Astrocyte (in vitro differentiated cells and primary cell): ENCODE data around the gene SYT17. TPM values are rescaled to one million over a fixed set of nuclear protein-coding genes. Genes with fewer than 3 reads are reported as not detected.

Source experiments
- DNase-seq: peaks from one replicate; pipeline ENCODE4 v3.0.0-alpha.2; 2010; ENCODE audit warnings: low read depth
- FAIRE-seq: peaks from 2 replicates; lab custom pipeline; 2011; peaks lifted over from hg19 to GRCh38; lab: Jason Lieb, UNC
- H2AFZ ChIP-seq: 2 replicates; pipeline ENCODE4 v1.6.0; 2012; ENCODE audit warnings: low read depth, low read length, inconsistent platforms
- H3K27ac ChIP-seq: 2 replicates; pipeline ENCODE4 v1.5.1; 2011; ENCODE audit warnings: low read depth, low read length, inconsistent platforms
- H3K27me3 ChIP-seq: 2 replicates; pipeline ENCODE4 v1.6.0; 2011; ENCODE audit warnings: low read length, inconsistent platforms; ENCODE audit not compliant: insufficient read depth
- H3K36me3 ChIP-seq: 2 replicates; pipeline ENCODE4 v1.5.1; 2011; ENCODE audit warnings: low read length, inconsistent platforms; ENCODE audit not compliant: insufficient read depth
- H3K4me1 ChIP-seq: 2 replicates; pipeline ENCODE4 v1.5.1; 2011; ENCODE audit warnings: low read length, inconsistent platforms; ENCODE audit not compliant: insufficient read depth
- H3K4me2 ChIP-seq: 2 replicates; pipeline ENCODE4 v1.6.0; 2012; ENCODE audit warnings: low read length, inconsistent platforms
- H3K4me3 ChIP-seq: 2 replicates; pipeline ENCODE4 v1.5.1; 2011; ENCODE audit warnings: low read depth, mild to moderate bottlenecking, low read length, inconsistent platforms; ENCODE audit not compliant: insufficient read depth
- H3K79me2 ChIP-seq: 2 replicates; pipeline ENCODE4 v1.6.0; 2012; ENCODE audit warnings: mild to moderate bottlenecking, low read length, inconsistent platforms; ENCODE audit not compliant: insufficient read depth
- H3K9ac ChIP-seq: 2 replicates; pipeline ENCODE4 v1.6.0; 2012; ENCODE audit warnings: mild to moderate bottlenecking, low read length, inconsistent platforms
- H3K9me3 ChIP-seq: 2 replicates; pipeline ENCODE4 v1.5.1; 2012; ENCODE audit warnings: low read depth, mild to moderate bottlenecking, low read length, inconsistent platforms; ENCODE audit not compliant: insufficient read depth
- H4K20me1 ChIP-seq: 2 replicates; pipeline ENCODE4 v1.6.0; 2012; ENCODE audit warnings: low read length, inconsistent platforms; ENCODE audit not compliant: insufficient read depth
- H3K27ac Mint-ChIP-seq: one replicate; pipeline ENCODE4 v1.8.0; 2021; ENCODE audit warnings: mild to moderate bottlenecking, mixed read lengths; ENCODE audit not compliant: unreplicated experiment
- H3K27me3 Mint-ChIP-seq: one replicate; pipeline ENCODE4 v1.8.0; 2021; ENCODE audit warnings: low read depth, mixed read lengths; ENCODE audit not compliant: unreplicated experiment
- H3K36me3 Mint-ChIP-seq: one replicate; pipeline ENCODE4 v1.8.0; 2021; ENCODE audit warnings: low read depth, mixed read lengths; ENCODE audit not compliant: unreplicated experiment
- H3K4me1 Mint-ChIP-seq: one replicate; pipeline ENCODE4 v1.8.0; 2021; ENCODE audit warnings: low read depth, mixed read lengths; ENCODE audit not compliant: unreplicated experiment
- H3K4me3 Mint-ChIP-seq: one replicate; pipeline ENCODE4 v1.8.0; 2021; ENCODE audit warnings: mild to moderate bottlenecking, moderate library complexity, mixed read lengths; ENCODE audit not compliant: unreplicated experiment
- H3K9me3 Mint-ChIP-seq: one replicate; pipeline ENCODE4 v1.8.0; 2021; ENCODE audit warnings: mild to moderate bottlenecking, mixed read lengths; ENCODE audit not compliant: unreplicated experiment
- EZH2 ChIP-seq: IDR thresholded peaks from 2 replicates; pipeline ENCODE4 v1.6.1; 2012; ENCODE audit warnings: mild to moderate bottlenecking, low read length, inconsistent platforms; ENCODE audit not compliant: insufficient read depth
- total RNA-seq: library from RNA; stranded (reverse); gene quantifications from 2 replicates; pipeline ENCODE4 v1.2.1, GENCODE V29; 2021
- TF ChIP-seq, protein P1 (sequence below): IDR thresholded peaks from 2 replicates; pipeline ENCODE4 v1.5.1; 2011; ENCODE audit warnings: low read depth, mild to moderate bottlenecking, inconsistent platforms, low read length, moderate library complexity; ENCODE audit not compliant: insufficient read depth

Gene SYT17
- total RNA-seq, 1 donor from 2014 or later: 4.8 TPM

DNA sequence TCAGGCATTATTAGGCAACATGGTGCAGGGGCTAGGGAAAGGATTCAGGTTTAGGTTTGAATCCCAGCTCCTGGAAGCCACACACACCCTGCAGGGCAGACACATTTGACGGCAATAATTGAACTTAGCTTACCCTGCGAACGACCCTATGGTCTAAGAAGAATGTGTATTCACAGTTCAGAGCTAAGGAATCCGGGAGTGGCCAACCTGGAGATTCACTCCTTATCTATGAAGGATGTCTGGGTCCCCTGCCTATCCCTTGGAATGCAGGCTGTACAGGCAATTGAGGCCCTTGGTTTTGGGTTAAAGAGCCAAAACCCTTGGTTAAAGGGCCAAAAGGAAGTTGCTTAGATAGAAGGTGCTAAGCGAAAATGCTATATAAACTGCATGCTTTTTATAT lies 2.9 kb upstream of the SYT17 start:
- H3K4me2 ChIP-seq: no peak overlapping the region
- peak; percentile 8 for DNase-seq
- no peak overlapping the region for H2AFZ ChIP-seq
- peaks cover 8% of the 10 kb centered on the region for H3K27me3 ChIP-seq
- no peaks in the 10 kb centered on the region for H3K79me2 ChIP-seq
- Mint-ChIP-seq H3K4me1 (peaks cover 3% of the 10 kb centered on the region), H3K27me3 (peaks cover 14% of the 10 kb centered on the region), H3K27ac (no peak overlapping the region), H3K9me3 (peaks cover 7% of the 10 kb centered on the region), H3K4me3 (no peak overlapping the region), H3K36me3 (no peaks in the 10 kb centered on the region)
- H3K4me3 ChIP-seq: no peak overlapping the region
- H3K9ac ChIP-seq: no peak overlapping the region
- peaks cover 3% of the 10 kb centered on the region for H3K4me1 ChIP-seq
- no peaks in the 10 kb centered on the region for H4K20me1 ChIP-seq
- TF ChIP-seq EZH2: no peak
- TF ChIP-seq, protein P1, sequence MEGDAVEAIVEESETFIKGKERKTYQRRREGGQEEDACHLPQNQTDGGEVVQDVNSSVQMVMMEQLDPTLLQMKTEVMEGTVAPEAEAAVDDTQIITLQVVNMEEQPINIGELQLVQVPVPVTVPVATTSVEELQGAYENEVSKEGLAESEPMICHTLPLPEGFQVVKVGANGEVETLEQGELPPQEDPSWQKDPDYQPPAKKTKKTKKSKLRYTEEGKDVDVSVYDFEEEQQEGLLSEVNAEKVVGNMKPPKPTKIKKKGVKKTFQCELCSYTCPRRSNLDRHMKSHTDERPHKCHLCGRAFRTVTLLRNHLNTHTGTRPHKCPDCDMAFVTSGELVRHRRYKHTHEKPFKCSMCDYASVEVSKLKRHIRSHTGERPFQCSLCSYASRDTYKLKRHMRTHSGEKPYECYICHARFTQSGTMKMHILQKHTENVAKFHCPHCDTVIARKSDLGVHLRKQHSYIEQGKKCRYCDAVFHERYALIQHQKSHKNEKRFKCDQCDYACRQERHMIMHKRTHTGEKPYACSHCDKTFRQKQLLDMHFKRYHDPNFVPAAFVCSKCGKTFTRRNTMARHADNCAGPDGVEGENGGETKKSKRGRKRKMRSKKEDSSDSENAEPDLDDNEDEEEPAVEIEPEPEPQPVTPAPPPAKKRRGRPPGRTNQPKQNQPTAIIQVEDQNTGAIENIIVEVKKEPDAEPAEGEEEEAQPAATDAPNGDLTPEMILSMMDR: no peak
- no peaks in the 10 kb centered on the region for H3K36me3 ChIP-seq
- no peak for FAIRE-seq
- no peak overlapping the region for H3K27ac ChIP-seq
- no peaks in the 10 kb centered on the region for H3K9me3 ChIP-seq

DNA sequence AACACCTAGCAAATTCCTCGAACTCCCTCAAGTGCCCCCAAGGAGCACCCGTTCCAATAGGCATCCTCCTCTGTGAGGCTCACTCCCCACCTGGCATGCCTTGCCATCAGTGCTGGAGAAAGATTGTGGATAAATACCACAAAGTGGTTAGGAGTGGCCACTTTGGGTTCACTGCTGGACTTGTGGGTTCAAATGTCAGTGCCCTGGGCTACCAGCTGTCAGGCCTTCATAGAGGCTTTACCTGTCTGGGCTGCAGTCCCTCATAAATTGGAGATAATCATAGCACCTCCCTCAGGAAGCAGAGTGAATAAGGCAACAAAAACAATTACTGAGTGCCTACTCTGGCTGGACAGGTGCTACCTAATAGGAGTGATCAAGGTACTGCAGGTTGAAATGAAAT lies 1.5 kb upstream of the SYT17 start:
- Histone ChIP-seq H3K4me3 (no peak overlapping the region), H3K9ac (no peak overlapping the region), H3K27ac (no peak overlapping the region), H3K27me3 (peaks cover 8% of the 10 kb centered on the region), H4K20me1 (no peaks in the 10 kb centered on the region), H3K79me2 (no peaks in the 10 kb centered on the region), H3K4me1 (peaks cover 3% of the 10 kb centered on the region), H2AFZ (no peak overlapping the region), H3K4me2 (no peak overlapping the region), H3K9me3 (no peaks in the 10 kb centered on the region), H3K36me3 (no peaks in the 10 kb centered on the region)
- no peak overlapping the region for H3K4me3 Mint-ChIP-seq
- TF ChIP-seq, protein P1: no peak
- H3K27ac Mint-ChIP-seq: no peak overlapping the region
- peaks cover 20% of the 10 kb centered on the region for H3K27me3 Mint-ChIP-seq
- DNase-seq (no peak), FAIRE-seq (no peak)
- H3K4me1 Mint-ChIP-seq: peaks cover 3% of the 10 kb centered on the region
- no peaks in the 10 kb centered on the region for H3K36me3 Mint-ChIP-seq
- peaks cover 7% of the 10 kb centered on the region for H3K9me3 Mint-ChIP-seq

- peak overlapping the region; percentile 83 for H3K4me2 ChIP-seq
- H3K27ac Mint-ChIP-seq: no peak overlapping the region
- no peaks in the 10 kb centered on the region for H3K36me3 Mint-ChIP-seq
Observed at GRCh38 chr16:19168371-19169081, 486 bp downstream of the SYT17 start.

More at GRCh38 chr16:19168371-19169081, 486 bp downstream of the SYT17 start:
- peak overlapping the region; percentile 74 for H3K4me3 Mint-ChIP-seq
- H4K20me1 ChIP-seq: no peaks in the 10 kb centered on the region
- H3K27me3 Mint-ChIP-seq: peaks cover 28% of the 10 kb centered on the region
- peaks cover 11% of the 10 kb centered on the region for H3K27me3 ChIP-seq
- TF ChIP-seq EZH2: peak; percentile 78
- TF ChIP-seq, protein P1: no peak
- H3K79me2 ChIP-seq: no peaks in the 10 kb centered on the region
- H2AFZ ChIP-seq: peak overlapping the region; percentile 52
- DNase-seq: no peak
- no peaks in the 10 kb centered on the region for H3K9me3 ChIP-seq
- H3K36me3 ChIP-seq: no peaks in the 10 kb centered on the region
- H3K4me1 ChIP-seq: peaks cover 3% of the 10 kb centered on the region
- FAIRE-seq: no peak
- no peak overlapping the region for H3K9ac ChIP-seq
- no peak overlapping the region for H3K4me3 ChIP-seq
- H3K27ac ChIP-seq: no peak overlapping the region
- peaks cover 3% of the 10 kb centered on the region for H3K9me3 Mint-ChIP-seq
- H3K4me1 Mint-ChIP-seq: peaks cover 3% of the 10 kb centered on the region
